Nephron progenitor cell (in vitro differentiated cells): ENCODE results near the gene TLCD3B.

Experiments used
- DNase-seq: peaks from one replicate; pipeline ENCODE4 v3.0.0; 2021
- H3K27ac Mint-ChIP-seq: 2 replicates; pipeline ENCODE4 v1.8.0; 2021; ENCODE audit warnings: mild to moderate bottlenecking, moderate library complexity, mixed read lengths
- H3K27me3 Mint-ChIP-seq: 2 replicates; pipeline ENCODE4 v1.8.0; 2021; ENCODE audit warnings: mild to moderate bottlenecking, low read depth, mixed read lengths; ENCODE audit not compliant: poor library complexity
- H3K36me3 Mint-ChIP-seq: 2 replicates; pipeline ENCODE4 v1.8.0; 2021; ENCODE audit warnings: low read depth, mixed read lengths
- H3K4me1 Mint-ChIP-seq: 2 replicates; pipeline ENCODE4 v1.8.0; 2021; ENCODE audit warnings: mixed read lengths
- H3K4me3 Mint-ChIP-seq: 2 replicates; pipeline ENCODE4 v1.8.0; 2021; ENCODE audit warnings: mild to moderate bottlenecking, moderate library complexity, mixed read lengths
- H3K9me3 Mint-ChIP-seq: 2 replicates; pipeline ENCODE4 v1.8.0; 2021; ENCODE audit warnings: mild to moderate bottlenecking, moderate library complexity, mixed read lengths
- TF ChIP-seq, protein P1 (sequence below): fragments of 200-600 bp; sonication (generic); IDR thresholded peaks from 2 replicates; pipeline ENCODE4 v1.5.0; 2021; ENCODE audit warnings: antibody characterized with exemption

The TLCD3B gene

DNA sequence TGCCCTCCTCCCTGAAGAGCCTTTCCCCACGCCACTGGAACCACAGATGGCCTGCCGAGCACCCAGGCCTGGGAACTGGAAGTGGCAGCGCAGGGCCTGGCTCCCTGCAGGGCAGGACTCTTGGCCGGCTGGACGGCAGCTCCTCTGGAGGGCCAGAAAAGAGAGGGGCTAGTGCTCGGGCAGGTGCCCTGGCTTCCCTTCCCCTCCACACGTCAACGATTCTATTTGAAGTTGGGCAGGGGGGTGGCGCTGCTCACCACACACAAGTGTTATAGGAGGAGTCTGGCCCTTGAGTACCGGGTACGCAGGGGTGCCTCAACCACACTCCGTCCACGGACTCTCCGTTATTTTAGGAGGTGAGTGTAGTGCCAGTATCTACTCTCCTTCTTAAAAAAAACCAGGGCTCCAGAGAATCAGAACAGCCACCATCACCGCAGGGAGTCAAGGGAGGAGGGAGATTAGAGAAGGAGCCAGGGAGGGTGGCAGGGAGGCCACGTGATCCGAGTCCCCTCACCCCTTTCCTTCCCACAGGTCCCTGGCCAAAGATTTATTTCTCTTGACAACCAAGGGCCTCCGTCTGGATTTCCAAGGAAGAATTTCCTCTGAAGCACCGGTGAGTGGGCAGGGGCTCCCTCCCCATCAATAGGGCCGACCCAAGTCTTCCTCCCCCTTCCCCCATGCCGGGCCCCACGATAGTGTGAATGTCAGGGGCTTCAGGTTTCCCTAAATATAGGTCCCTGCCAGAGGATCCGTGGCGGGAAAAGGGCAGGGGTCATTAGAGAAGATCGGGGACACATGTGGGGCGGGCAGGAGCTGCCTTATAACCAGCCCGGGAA lies 33.0 kb upstream of the TLCD3B start:
- DNase-seq, result peak; percentile 61
- no peaks in the 10 kb centered on the region for H3K9me3 Mint-ChIP-seq
- H3K27me3 Mint-ChIP-seq, result no peaks in the 10 kb centered on the region
- peaks cover 25% of the 10 kb centered on the region for H3K36me3 Mint-ChIP-seq
- TF ChIP-seq, protein P1, sequence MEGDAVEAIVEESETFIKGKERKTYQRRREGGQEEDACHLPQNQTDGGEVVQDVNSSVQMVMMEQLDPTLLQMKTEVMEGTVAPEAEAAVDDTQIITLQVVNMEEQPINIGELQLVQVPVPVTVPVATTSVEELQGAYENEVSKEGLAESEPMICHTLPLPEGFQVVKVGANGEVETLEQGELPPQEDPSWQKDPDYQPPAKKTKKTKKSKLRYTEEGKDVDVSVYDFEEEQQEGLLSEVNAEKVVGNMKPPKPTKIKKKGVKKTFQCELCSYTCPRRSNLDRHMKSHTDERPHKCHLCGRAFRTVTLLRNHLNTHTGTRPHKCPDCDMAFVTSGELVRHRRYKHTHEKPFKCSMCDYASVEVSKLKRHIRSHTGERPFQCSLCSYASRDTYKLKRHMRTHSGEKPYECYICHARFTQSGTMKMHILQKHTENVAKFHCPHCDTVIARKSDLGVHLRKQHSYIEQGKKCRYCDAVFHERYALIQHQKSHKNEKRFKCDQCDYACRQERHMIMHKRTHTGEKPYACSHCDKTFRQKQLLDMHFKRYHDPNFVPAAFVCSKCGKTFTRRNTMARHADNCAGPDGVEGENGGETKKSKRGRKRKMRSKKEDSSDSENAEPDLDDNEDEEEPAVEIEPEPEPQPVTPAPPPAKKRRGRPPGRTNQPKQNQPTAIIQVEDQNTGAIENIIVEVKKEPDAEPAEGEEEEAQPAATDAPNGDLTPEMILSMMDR, result no peak
- peaks cover 58% of the 10 kb centered on the region for H3K4me1 Mint-ChIP-seq
- H3K4me3 Mint-ChIP-seq, result peak overlapping the region; percentile 96
- peak overlapping the region; percentile 99 for H3K27ac Mint-ChIP-seq

GRCh38 chr16:30063278-30063892 lies 32.3 kb upstream of the TLCD3B start:
- H3K27me3 Mint-ChIP-seq, result no peaks in the 10 kb centered on the region
- H3K9me3 Mint-ChIP-seq, result no peaks in the 10 kb centered on the region
- H3K36me3 Mint-ChIP-seq, result peaks cover 23% of the 10 kb centered on the region
- H3K27ac Mint-ChIP-seq, result peak overlapping the region; percentile 99
- TF ChIP-seq, protein P1, result no peak
- peak overlapping the region; percentile 96 for H3K4me3 Mint-ChIP-seq
- DNase-seq, result no peak
- peaks cover 56% of the 10 kb centered on the region for H3K4me1 Mint-ChIP-seq

DNA sequence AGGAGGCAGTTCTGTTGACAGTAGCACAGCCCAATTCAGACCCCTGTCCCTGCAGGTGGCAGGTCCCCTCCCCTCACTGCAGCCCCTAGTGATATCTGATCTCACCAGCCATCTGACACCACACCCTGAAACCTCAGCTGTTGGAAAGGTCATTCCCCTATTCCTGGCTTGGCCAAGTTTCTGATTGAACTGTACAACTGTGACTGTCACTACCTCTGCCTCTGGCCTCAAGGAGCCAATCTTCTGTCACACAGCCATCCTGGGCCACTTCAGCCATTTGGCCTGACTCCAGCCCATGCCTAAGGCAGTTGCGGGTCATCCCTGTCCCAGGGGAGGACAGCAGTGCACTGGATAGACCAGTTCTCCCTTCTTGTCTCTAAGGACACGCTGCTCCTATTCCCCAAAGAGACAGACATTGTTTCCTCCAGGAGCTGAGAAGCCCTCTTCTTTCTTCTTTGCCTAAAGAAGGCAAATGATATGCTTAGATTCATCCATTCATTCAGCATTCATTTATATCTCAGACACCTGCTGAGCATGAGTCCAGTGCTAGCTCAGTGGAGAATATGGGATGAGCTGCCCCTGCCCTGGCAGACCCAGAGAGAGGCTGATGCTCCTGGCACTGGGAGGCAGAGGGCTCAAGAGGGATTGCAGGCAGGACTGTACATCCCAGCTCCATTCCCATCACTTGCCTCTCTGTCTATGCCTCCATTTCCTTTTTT lies 29.9 kb upstream of the TLCD3B start:
- peak; percentile 25 for DNase-seq
- Mint-ChIP-seq H3K36me3 (peaks cover 8% of the 10 kb centered on the region), H3K9me3 (no peaks in the 10 kb centered on the region), H3K4me1 (peaks cover 51% of the 10 kb centered on the region), H3K4me3 (peak overlapping the region; percentile 44), H3K27ac (peak overlapping the region; percentile 87), H3K27me3 (no peaks in the 10 kb centered on the region)
- TF ChIP-seq, protein P1, result no peak

- H3K36me3 Mint-ChIP-seq, result peaks cover 8% of the 10 kb centered on the region
- no peaks in the 10 kb centered on the region for H3K9me3 Mint-ChIP-seq
- H3K27me3 Mint-ChIP-seq, result no peaks in the 10 kb centered on the region
- TF ChIP-seq, protein P1, result no peak
- peak overlapping the region; percentile 87 for H3K27ac Mint-ChIP-seq
- no peak for DNase-seq
- peaks cover 56% of the 10 kb centered on the region for H3K4me1 Mint-ChIP-seq
- H3K4me3 Mint-ChIP-seq, result peak overlapping the region; percentile 44
Observed at GRCh38 chr16:30060346-30060745, 29.3 kb upstream of the TLCD3B start.

DNA sequence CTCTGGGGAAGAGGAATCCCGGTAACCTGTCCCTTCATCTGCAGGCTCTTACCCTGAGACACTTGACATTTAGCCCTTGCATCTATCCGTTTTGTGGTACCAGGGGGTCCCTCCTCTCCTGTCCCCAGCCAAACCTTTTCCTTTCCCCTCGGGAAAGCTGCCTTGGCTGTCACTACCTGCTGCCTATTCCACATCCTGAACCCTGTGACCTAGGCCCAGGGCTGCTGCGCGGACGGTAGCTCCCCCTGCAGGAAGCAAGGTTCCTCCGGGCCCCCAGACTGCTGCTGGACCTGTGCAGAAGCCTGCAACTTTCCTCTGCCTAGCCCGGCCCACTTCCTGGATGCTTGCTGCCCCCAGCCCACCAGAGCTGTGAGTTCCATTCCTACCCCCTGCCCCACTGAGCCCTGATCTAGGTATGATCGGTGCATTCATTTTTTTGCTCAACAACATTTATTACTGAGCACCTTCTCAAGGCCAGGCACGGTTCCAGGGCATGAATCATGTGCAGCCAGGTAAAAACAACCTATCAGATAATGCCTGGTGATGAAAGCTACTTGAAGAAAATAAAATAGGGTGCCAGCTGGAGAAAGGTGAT lies 24.0 kb upstream of the TLCD3B start:
- Mint-ChIP-seq H3K9me3 (no peaks in the 10 kb centered on the region), H3K4me1 (peaks cover 56% of the 10 kb centered on the region), H3K27ac (peak overlapping the region; percentile 64), H3K27me3 (peaks cover 7% of the 10 kb centered on the region), H3K36me3 (peaks cover 5% of the 10 kb centered on the region), H3K4me3 (peak overlapping the region; percentile 80)
- TF ChIP-seq, protein P1, result peak; percentile 50
- peak; percentile 74 for DNase-seq
